Measurements from ENCODE around the gene CYS1.

DNA sequence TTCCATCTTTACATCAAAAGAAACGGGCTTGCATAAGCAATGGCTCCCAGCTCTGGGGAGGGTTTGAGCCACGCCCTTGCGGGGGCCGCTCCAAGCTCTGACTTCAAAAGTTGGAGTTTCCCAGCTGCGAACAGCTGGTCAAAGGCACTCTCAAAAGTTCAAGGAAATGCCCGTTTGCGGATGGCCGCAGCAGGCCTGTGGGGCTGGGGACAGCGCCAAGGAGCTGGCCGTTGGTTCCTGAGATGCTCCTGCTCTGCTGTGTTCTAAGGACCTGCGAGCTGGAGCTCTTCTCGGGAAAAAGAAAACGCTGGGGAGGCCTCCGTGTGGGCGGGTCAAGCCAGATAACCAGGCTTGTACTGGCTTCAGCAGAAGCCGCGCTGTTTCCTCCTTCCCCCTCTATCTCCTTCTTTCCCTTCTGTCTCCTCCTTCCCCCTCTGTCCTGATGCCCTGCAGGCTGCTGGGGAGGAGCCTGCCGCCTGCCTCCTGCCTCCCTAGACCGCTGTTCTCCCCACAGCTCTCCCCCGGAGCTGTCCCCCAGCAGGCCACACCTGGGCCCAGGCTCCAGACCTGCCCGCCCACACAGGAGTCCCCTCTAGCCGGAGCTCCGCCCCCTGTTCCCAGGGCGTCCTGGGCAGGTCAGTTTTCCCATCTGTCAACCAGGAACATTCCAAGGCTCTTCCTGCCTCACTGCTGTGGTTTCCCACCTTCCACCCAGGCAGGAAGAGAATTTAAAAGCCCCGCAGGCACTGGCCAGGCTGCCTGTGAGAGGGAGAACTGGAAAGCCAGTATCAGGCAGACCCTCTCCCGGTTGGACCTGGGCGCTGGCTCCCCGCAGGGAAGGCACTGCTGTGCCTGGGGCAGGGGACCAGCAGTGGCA is 22.7 kb downstream of the CYS1 start:
- TF ChIP-seq, protein P1, sequence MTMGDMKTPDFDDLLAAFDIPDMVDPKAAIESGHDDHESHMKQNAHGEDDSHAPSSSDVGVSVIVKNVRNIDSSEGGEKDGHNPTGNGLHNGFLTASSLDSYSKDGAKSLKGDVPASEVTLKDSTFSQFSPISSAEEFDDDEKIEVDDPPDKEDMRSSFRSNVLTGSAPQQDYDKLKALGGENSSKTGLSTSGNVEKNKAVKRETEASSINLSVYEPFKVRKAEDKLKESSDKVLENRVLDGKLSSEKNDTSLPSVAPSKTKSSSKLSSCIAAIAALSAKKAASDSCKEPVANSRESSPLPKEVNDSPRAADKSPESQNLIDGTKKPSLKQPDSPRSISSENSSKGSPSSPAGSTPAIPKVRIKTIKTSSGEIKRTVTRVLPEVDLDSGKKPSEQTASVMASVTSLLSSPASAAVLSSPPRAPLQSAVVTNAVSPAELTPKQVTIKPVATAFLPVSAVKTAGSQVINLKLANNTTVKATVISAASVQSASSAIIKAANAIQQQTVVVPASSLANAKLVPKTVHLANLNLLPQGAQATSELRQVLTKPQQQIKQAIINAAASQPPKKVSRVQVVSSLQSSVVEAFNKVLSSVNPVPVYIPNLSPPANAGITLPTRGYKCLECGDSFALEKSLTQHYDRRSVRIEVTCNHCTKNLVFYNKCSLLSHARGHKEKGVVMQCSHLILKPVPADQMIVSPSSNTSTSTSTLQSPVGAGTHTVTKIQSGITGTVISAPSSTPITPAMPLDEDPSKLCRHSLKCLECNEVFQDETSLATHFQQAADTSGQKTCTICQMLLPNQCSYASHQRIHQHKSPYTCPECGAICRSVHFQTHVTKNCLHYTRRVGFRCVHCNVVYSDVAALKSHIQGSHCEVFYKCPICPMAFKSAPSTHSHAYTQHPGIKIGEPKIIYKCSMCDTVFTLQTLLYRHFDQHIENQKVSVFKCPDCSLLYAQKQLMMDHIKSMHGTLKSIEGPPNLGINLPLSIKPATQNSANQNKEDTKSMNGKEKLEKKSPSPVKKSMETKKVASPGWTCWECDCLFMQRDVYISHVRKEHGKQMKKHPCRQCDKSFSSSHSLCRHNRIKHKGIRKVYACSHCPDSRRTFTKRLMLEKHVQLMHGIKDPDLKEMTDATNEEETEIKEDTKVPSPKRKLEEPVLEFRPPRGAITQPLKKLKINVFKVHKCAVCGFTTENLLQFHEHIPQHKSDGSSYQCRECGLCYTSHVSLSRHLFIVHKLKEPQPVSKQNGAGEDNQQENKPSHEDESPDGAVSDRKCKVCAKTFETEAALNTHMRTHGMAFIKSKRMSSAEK (CRISPR knock-in tag; IDR thresholded peaks at IDR 0.05; ENCODE audit: borderline replicate concordance) = no peak
- TF ChIP-seq, protein P2, sequence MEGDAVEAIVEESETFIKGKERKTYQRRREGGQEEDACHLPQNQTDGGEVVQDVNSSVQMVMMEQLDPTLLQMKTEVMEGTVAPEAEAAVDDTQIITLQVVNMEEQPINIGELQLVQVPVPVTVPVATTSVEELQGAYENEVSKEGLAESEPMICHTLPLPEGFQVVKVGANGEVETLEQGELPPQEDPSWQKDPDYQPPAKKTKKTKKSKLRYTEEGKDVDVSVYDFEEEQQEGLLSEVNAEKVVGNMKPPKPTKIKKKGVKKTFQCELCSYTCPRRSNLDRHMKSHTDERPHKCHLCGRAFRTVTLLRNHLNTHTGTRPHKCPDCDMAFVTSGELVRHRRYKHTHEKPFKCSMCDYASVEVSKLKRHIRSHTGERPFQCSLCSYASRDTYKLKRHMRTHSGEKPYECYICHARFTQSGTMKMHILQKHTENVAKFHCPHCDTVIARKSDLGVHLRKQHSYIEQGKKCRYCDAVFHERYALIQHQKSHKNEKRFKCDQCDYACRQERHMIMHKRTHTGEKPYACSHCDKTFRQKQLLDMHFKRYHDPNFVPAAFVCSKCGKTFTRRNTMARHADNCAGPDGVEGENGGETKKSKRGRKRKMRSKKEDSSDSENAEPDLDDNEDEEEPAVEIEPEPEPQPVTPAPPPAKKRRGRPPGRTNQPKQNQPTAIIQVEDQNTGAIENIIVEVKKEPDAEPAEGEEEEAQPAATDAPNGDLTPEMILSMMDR (IDR thresholded peaks at IDR 0.05) = no peak
- TF ChIP-seq, protein P3, sequence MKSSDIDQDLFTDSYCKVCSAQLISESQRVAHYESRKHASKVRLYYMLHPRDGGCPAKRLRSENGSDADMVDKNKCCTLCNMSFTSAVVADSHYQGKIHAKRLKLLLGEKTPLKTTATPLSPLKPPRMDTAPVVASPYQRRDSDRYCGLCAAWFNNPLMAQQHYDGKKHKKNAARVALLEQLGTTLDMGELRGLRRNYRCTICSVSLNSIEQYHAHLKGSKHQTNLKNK (CRISPR knock-in tag; IDR thresholded peaks at IDR 0.05) = no peak
- TF ChIP-seq ETV6 (CRISPR knock-in tag; IDR thresholded peaks at IDR 0.05) = no peak; the same call in 1 of the 2 replicates
